Measurements from ENCODE around the gene SMIM1. TPM values are rescaled to one million over a fixed set of nuclear protein-coding genes. Genes with fewer than 3 reads are reported as not detected.
A peak's percentile ranks its signal among the peaks of the same experiment; 100 is the strongest.
"Not testable (repeated sequence)": the region's sequence is repeated elsewhere in the genome, so short reads cannot be mapped to it uniquely, and the experiment has no call there.

The SMIM1 gene
- total RNA-seq, 1 donor from 2014 or later = not detected

DNA sequence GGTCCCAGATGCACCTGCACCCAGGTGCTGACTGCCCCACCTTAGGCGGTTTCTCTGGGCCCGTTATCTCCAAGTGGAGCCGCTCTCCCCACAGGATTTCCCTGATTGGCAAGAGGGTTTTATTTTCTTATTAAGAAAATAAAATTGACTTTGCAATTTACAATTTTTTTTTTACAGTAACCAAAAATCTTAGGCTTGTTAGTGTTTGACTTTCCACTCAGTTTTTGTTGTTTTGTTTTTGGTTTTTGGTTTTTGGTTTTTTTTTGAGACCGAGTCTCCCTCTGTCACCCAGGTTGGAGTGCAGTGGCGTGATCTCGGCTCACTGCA lies 25.1 kb upstream of the SMIM1 start:
- Histone ChIP-seq H3K27ac (peak overlapping the region; percentile 58 to 88), H3K9me3 (no peaks in the 10 kb centered on the region), H3K4me1 (peaks cover 0 to 6% of the 10 kb centered on the region in 2 donors), H3K4me3 (peak overlapping the region; percentile 76 to 85), H3K27me3 (no peaks in the 10 kb centered on the region), H3K36me3 (peaks cover 6 to 9% of the 10 kb centered on the region in 2 donors)
- intact Hi-C loops (cut with DNase I) = no loop called here
- TF ChIP-seq CTCF (IDR thresholded peaks at IDR 0.05) = no peak
- DNase-seq (ENCODE audit: low spot score in 2 of 2) = no peak

GRCh38 chr1:3747903-3748302 lies 24.6 kb upstream of the SMIM1 start:
- H3K4me3 ChIP-seq = peak overlapping the region in 1 of 2 donors; percentile 76
- DNase-seq (ENCODE audit: low spot score in 2 of 2) = no peak

DNA sequence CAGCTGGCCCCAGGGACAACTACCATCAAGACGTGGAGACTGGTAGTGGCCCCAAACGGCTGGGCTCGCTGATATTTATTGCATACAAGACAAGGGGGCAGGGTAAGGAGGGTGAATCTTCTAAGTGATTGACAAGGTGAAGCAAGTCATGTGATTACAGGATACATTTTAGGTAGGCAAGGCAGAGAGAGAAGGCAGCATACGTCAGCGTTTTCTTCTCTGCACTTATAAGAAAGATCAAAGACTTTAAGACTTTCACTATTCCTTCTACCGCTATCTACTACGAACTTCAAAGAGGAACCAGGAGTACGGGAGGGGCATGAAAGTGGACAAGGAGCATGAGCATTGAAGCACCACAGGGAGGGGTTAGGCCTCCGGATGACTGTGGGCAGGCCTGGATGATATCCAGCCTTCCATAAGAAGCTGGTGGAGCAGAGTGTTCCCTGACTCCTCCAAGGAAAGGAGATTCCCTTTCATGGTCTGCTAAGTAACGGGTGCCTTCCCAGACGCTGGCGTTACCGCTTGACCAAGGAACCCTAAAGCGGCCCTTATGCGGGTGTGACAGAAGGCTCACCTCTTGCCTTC lies 24.1 kb upstream of the SMIM1 start:
- H3K27me3 ChIP-seq; H3K4me1 ChIP-seq; H3K27ac ChIP-seq; intact Hi-C loops (cut with DNase I); H3K9me3 ChIP-seq; H3K4me3 ChIP-seq; H3K36me3 ChIP-seq; DNase-seq (ENCODE audit: low spot score in 2 of 2): not testable (repeated sequence)

More at GRCh38 chr1:3747903-3748302, 24.6 kb upstream of the SMIM1 start:
- intact Hi-C loops (cut with DNase I) = no loop called here
- Histone ChIP-seq H3K27me3 (no peaks in the 10 kb centered on the region), H3K9me3 (no peaks in the 10 kb centered on the region), H3K36me3 (peaks cover 2 to 5% of the 10 kb centered on the region in 2 donors), H3K27ac (no peak overlapping the region), H3K4me1 (peaks cover 0 to 6% of the 10 kb centered on the region in 2 donors)
- TF ChIP-seq CTCF (IDR thresholded peaks at IDR 0.05) = no peak

- Histone ChIP-seq H3K4me3 (no peak overlapping the region), H3K27ac (no peak overlapping the region), H3K36me3 (peaks cover 0 to 2% of the 10 kb centered on the region in 2 donors), H3K4me1 (peaks cover 0 to 6% of the 10 kb centered on the region in 2 donors), H3K9me3 (no peaks in the 10 kb centered on the region), H3K27me3 (no peaks in the 10 kb centered on the region)
- intact Hi-C loops (cut with DNase I) = no loop called here
- no peak for DNase-seq (ENCODE audit: low spot score in 2 of 2)
- TF ChIP-seq CTCF (IDR thresholded peaks at IDR 0.05) = no peak
Measured at GRCh38 chr1:3749512-3749911, 23.0 kb upstream of the SMIM1 start.

DNA sequence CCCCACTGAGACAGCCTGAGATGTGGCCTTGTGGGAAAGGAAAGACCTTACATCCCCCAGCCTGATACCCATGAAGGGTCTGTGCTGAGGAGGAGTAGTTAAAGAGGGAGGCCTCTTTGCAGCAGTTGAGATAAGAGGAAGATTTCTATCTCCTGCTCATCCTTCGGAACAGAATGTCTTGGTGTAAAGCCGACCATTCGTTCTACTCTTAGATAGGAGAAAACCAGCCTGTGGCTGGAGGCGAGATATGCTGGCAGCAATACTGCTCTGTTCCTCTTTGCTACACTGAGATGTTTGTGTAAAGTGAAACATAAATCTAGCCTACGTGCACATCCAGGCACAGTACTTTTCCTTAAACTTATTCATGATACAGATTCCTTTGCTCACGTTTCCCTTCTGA lies 21.8 kb upstream of the SMIM1 start:
- intact Hi-C loops (cut with DNase I) = no loop called here
- Histone ChIP-seq H3K4me3 (no peak overlapping the region), H3K4me1 (peaks cover 0 to 6% of the 10 kb centered on the region in 2 donors), H3K27me3 (no peaks in the 10 kb centered on the region), H3K27ac (no peak overlapping the region), H3K9me3 (no peaks in the 10 kb centered on the region), H3K36me3 (no peaks in the 10 kb centered on the region)
- no peak for TF ChIP-seq CTCF (IDR thresholded peaks at IDR 0.05)
- no peak for DNase-seq (ENCODE audit: low spot score in 2 of 2)

DNA sequence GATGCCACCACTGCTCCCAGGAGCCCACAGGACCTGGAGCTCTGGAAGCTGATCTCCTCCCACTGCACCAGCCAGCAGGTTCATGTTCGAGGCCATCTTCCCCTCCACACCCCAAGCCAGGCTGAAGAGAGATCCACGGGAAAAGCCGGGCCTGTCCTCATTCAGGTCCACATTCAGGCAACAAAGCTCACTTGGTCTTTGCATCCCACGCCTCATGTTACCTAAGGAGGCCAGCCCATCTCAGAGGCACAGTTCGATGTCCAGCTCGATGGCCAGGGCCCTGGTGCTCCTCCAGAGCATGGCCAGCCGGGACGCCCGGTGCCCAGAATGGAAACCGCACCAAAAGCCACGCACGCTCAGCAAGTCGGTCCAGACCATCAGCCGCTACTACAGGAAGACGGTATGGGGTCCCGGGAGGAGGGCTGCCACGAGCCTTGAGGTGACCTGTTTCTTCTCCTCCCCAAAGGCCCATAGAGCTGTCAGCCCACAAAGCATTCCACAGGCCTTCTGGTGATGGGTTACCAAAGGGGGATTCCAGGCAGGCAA lies 20.1 kb upstream of the SMIM1 start, which contains the start of gene CCDC27:
TSS of gene CCDC27 (plus strand) at position 51 of the 546 bp plus-strand sequence. CDS start at position 83, 32 bp downstream.
- Histone ChIP-seq H3K4me1 (peaks cover 0 to 6% of the 10 kb centered on the region in 2 donors), H3K27me3 (no peaks in the 10 kb centered on the region), H3K27ac (no peak within 1 kb of the TSS), H3K36me3 (no peaks in the 10 kb centered on the region), H3K9me3 (no peaks in the 10 kb centered on the region), H3K4me3 (no peak within 1 kb of the TSS)
- TF ChIP-seq CTCF (IDR thresholded peaks at IDR 0.05) = no peak
- intact Hi-C loops (cut with DNase I) = no loop called here
- no peak for DNase-seq (ENCODE audit: low spot score in 2 of 2)

Measured in ascending aorta (tissue), 2 donors.